Activated CD4-positive, alpha-beta T cell treated with anti-CD3 and anti-CD28 coated beads, Interleukin-10, Interleukin-2, amounts not matched to agents 100 ng/mL and 50 ng/mL, durations not matched to agents 16 hours and 8 hours (primary cell): ENCODE measurements around the gene DNAJC5G.
"Not testable (repeated sequence)": the region's sequence is repeated elsewhere in the genome, so short reads cannot be mapped to it uniquely, and the experiment has no call there.

Experiments
- DNase-seq: peaks from one replicate; pipeline ENCODE4 v3.0.0-alpha.2; 2020

DNAJC5G gene

DNA sequence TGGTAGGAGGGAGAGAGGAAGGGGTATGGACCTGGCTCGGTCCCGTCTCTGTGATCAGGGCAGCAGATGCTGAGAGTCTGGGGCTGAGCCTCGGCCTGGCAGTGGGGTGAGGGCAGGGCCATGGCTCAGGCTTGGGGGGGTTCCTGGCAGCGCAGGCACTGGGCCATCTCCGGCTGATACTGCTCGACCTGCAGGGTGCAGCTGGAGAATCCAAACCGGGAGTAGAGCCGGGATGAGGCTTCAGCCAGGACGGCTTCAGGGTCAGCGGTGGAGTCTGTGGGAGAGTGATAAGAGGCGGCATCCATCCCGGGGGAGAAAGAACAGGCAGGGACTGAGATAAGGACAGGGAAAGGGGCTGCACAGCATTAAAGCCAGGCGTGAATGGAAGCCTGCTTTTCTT is 20.0 kb upstream of the DNAJC5G start:
- no peak for DNase-seq

DNA sequence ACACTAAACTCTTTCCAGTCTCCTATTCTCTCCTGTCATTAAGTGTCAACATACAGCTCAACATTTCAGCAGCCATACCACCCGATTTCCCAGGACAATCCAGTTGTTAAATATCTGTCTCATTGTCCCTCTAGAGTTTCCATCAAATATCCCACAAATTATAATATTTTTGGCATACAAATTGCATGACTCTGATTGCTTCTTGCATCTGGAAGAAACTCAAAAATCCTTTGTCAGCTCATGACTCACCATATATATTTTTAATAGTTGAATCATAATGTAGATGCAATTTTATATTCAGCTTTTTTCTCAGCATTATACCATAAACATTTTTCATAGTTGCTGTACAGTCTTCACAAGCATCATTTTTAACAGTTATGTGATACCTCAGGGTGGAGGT is 19.6 kb upstream of the DNAJC5G start:
- no peak for DNase-seq

DNA sequence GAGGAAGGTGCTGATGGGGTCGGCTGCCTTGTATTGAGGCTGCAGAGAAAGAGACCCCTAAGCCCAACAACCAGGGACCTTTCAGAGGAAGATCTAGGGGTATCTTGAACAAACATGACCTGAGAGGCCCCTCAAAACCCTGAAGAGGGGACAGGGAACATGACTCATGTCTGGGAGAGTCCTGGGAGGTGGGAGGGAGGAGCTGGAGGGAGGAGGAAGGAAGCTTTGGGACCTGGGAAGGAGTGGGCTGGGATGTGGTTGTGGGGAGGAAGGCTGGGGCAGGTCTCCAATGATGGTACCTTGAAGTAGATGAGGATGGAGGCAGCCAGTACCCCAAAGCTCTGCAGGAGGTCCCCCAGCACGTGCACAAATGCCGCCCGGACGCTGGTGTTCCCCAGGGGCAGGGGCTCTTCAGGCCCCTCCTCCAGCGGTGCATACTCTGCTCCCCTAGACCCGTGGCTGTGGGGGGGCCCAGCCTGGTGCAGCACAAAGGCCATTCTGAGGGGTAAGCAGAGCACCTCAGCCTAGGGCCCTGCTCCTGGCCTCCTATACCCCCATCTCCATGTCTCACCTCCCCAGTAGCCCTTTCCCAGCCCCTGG is 18.3 kb upstream of the DNAJC5G start:
- DNase-seq, result no peak

DNA sequence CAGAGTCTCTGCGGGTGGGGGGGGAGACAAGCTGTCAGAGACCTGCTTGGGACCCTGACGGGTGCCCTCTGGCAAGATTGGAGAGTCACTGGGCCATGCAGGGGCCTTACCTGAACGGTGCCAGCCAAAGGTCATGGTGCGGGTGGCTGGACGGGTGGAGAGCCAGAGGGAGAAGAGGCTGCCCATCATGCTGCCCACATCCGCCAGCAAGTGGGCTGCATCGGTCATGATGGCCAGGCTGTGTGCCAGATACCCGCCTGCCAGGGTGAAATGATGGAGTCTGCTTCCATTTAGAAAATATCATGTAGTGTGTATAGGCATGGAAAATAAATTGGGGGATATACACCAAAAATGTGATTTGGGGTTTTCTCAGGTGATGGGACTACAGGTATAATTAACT is 17.2 kb upstream of the DNAJC5G start:
- DNase-seq, result no peak

DNA sequence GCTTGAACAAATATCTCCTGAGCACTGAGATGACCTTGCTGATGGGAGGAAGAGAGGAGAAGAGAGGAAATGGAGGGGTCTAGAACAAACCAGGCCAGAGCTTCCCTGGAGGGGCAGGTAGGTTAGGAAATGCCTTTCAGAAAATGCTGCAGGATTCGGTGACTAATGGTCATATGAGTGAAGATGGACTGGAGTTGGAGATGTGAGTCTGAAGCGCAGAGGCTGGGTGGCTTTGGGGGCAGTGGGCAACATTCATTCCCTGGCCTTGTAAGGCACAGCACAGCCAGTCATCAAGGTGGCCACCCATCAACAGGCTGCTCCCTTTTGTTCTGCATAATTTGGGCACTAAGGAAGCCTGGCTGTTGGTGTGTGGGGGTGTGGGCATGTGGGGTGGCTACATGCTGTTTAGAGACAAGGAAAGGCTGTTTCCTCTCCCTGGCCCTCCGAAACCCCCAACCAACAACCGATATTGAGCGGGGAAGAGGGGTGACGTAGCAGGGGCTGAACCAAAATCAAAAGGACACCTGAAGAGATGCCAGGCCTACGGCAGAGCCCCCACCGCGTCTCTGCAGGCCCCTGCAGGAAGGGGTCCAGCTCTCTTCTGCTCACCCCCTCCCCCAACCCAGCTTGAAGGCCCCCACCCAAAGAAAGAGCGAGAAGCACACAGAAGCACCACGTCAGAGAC is 13.8 kb upstream of the DNAJC5G start:
- DNase-seq, result no peak

DNA sequence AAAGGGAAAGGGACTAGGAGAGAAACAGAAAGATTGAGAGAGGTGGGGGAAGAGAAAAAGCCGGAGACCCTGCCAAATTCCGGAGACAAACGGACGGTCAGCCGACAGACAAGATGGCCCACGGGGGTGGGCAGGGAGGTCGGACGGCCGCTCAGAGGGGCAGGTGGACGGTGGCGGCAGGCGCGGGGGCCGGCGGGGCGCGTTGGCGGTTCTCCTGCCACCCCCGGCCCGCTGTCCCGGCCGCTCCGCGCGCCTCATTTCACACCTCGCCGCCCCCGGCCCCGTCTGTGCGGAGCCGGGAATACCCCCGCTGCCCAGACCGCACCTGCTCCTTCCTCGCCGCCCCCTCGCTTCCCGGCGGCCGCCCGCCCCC is 13.3 kb upstream of the DNAJC5G start:
- no peak for DNase-seq

DNA sequence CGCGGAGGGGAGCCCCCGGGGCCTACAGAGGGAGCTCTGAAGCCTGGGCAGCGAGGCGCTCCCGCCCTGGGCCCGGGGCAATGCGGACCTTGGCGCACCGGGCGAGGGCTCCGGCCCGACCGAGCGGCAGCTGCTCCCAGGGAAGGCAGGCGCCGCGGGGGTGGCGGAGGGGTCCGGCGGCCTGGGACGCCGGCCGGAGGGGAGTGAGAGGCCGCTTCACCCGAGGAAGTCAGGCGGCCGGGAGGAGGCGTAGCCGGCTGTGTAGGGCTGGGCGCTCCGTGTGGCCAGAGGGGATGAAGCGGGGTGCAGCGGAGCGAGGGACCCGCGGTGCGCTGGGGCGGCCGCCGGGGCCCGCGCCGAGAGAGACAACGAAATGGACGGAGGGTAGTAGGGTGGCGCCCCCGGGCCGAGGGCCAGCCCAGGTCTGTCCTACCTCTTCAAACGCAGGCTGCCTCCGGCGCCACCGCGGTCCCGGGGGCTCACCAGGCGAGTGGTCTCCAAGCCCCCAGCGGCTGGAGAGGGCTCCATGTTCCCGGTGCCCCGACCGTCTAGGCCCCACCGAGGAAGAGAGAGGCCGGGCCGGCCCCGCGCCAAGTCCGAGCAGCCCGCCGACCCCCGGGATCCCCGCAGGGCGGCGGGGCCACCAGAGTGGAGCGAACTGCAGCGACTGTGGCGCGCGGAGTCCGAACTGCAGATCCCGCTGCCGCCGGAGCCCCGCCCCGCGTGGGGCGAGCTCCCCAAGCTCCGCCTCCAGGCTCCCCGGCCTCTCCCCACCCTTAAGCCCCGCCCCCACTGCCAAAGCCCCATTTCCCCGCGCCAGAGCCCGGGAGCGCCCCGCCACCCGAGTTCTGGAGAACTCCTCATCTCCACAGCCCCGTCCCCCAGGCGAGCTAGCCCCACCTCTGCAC is 12.6 kb upstream of the DNAJC5G start, which contains the start of gene SLC30A3:
SLC30A3 (minus strand) TSS at position 669 of the 908 bp plus-strand sequence; CDS start at position 528, 141 bp downstream.
- peak; percentile 73 for DNase-seq

DNA sequence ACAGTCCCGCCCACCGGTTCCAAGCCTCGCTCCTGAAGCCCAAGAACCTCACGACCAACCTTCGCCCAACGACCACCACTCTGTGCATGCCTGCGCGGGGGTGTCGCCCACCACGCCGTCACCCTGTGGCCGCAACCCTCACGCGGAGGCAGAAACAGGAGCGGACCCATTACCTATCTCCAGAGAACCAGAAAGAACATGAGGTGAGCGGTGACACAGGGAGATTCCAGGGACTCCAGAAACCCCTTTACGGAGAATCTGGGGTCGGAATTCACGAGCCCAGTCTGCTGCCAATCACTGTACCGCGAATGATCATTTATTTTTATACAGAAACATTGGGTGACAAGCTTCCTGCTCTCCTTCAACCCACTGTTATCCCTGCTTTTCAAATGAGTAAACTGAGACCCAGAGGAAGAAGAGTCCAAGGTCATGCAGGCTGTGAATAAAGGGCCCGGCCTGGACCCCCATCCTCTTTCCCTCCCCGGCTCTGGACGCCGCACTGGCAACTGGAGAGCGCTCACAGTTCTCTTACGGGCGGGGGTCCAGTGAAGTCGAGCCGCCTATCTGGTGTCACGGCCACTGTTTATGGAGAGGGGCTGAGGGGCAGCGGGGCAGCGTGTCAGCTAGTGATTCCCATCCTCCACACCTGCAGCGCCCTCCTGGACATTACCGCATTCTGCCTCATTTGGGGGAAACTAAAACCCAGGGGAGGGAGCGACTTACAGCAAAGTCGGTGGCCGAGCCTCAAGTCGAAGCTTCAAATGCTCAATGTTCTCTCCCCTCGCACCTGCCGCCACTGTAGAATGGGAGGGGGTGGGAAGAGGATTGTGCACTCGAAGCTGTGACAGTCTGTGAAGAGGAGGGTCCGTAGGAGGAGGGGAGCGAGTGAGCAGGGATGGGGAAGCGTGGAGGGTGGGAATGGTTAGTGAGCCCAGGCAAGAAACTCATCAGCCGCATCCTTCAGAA is 11.7 kb upstream of the DNAJC5G start:
- DNase-seq, result no peak

DNA sequence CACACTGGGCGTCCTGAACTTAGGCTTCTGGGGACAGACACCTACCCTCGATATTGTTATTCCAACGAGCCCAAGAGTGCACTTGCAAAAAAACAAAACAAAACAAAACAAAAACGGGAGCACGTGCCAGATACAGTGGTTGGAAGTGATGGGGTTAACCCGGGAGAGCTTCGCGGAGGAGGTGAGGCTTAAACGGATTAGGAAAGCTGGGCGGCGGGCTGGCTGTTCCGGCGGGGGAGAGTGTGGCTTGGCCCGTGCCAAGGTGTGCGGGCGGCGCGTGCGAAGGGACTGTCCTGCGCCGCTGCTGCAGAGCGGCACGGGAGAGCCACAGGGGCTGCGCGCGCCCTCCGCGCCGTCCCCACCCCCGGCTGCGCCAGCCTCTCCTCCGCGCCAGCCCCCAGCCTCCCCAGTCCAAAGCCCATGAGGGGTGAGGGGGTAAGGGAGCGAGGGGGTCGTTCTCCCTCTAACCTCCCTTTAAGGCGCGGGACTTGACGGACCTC is 10.9 kb upstream of the DNAJC5G start:
- DNase-seq, result no peak

DNA sequence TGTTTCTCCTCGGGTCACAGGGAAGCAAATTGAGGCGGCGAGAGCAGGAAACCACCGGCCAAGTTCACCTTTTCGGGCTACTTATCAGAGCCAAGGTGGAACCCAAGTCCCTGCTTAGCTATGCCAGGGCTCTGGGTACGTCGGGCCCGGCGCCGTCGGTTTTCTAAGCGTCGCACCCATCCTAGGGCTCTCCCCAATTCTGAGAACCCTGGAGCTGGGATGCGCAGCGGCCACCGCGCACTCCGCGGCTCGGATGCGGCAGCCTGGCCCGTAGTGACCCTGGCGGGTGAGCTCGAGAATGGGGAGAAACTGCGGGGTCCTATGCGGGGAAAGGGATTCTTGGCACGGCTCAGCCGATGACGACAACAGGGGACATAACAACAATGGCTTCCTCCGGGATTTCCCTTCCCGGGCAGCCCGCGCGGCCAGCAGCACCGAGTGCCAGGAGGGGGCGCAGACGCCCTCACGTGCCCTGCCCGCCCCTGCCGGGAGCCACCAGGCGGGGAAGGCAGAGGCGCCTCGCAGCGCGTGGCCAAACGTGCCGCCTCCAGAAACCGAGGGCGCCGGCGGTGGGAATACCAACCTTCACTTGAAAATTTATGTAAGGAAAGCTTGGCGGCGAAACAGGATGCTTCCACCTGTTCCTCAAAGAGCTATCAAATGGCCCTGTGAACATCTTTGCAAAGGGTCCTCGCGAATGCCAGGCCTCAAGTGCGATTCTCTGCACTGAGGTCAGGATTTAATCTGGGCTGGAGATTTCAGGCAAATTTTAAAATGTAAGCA is 10.3 kb upstream of the DNAJC5G start:
- peak; percentile 75 for DNase-seq

DNA sequence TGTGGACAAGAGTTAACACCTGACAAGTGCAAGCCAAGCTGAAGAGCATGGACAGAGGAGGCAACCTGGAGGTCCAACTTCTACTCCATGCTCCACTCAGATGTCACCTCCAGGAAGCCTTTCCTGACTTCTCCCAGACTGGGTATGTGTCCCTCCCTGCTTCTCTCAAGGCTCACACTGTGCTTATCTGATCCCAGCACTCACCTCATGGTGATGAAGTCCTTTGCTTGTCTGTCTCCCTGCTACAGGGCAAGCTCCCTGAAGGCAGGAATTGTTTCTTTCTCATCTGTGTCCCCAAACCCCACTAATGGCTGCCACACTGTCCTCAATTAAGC is 9.7 kb upstream of the DNAJC5G start:
- no peak for DNase-seq

DNA sequence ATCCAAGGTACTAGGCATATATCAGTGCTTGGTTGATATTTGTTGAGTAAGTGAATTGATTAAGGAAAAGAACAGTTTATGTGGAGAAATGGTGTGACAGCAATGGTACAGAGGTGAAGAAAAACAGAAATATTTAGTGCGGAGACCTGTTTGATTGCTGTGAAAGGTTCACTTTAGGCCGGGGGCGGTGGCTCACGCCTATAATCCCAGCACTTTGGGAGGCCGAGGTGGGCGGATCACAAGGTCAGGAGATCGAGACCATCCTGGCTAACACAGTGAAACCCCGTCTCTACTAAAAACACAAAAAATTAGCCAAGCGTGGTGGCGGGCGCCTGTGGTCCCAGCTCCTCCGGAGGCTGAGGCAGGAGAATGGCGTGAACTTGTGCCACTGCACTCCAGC is 6.9 kb upstream of the DNAJC5G start:
- DNase-seq, result not testable (repeated sequence)

DNA sequence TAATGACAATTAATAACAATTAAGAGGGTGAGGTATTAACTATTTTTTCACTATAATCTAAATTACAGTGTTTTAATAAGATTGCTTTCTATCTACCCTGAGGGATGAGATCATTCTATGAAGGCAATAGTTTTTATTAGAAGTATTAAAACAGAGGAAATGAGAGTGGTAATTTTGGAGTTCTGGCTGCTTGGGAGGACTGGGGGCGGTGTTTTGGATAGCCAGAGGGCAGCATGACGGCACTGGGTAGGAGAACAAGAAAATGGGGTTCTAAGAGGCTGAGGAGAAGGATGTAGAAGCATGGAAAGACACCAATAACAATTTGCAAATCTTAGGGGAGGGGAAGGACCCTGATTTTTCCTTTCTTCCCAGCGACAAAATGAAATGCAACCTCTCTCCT is 5.1 kb upstream of the DNAJC5G start:
- no peak for DNase-seq

DNA sequence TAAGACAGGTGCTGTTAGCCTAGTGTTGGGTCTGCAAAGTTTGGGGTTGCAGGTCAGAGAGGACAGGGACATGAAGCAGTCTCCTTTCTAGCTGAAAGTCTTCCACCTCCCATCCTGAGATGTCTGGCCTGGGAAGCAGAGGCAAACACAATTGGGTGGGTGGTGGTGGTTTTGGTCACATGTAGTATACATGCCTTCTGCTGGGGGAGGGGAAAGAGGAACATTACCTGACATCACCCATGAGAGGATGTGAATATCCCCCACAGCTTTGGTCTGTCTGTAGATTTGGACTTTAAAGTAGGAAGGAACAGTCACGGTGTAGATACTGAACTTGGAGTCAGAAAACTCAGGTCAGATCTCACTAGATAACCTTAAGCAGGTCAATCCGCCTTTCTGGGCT is 4.6 kb upstream of the DNAJC5G start:
- no peak for DNase-seq

DNA sequence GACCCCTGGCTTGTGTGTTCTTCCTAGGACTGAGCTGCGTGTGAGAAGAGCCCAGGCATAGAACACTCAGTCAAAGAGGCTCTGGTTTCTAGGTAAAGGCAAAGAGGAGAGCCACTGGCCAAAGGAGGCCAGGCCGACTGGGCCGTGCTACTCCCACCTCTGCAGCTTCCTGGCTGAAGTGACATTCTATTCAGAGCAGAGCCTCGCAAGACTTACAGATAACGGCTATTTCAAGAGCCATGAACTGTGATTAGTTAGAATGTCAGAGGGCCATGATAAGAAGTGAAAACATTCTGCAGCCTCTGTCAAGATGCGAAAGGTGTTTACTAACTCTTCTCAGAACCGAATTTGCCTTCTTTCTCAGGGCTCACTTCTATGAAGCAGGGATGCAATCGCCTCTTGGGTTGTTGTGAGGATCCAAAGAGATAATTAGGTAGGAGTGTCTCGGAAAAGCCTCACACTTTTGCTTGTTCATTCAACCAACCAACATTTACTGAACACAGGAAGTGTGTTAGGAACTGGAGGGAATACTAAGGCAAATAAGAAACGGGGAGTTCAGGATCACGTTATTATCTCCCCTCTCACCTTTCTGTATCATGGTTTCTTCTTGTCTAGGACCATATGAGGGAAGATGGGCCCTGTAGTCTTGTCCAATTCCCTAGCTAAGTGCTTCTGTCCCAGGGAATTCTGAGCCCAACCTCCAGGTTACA is 3.4 kb upstream of the DNAJC5G start:
- DNase-seq, result no peak

DNA sequence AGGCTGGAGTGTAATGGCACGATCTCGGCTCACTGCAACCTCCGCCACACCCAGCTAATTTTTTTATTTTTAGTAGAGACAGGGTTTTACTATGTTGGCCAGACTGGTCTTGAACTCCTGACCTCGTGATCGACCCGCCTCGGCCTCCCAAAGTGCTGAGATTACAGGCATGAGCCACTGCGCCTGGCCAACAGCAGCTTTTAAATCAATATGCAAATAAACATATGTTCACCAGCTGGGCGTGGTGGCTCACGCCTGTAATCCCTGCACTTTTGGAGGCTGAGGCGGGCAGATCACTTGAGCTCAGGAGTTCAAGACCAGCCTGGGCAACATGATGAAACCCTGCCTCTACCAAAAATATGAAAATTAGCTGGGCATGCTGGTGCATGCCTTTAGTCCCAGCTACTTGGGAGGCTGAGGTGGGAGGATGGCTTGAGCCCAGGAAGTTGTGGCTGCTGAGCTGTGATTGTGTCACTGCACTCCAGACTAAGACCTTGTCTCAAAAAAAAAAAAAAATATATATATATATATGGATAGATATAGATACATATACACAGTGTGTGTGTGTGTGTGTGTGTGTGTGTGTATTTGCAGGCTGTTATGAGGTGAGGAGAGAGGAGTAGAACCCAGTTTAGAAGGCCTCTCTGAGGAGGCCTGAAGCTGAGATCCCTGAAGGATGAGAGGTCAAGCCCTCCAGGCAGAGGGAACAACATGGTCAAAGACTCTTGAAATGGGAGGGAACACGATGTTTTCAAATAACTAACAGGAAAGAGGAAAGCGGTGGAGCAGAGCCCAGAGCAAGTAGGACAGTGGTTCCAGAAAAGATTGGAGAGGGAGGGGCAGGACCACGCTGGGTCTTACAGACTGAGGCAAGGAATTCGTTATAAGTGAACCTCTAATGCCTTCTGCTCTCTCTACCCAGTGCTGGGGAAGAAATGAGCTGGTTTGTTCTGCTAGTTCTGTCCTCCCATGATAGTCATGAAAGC is 2.4 kb upstream of the DNAJC5G start:
- not testable (repeated sequence) for DNase-seq

DNA sequence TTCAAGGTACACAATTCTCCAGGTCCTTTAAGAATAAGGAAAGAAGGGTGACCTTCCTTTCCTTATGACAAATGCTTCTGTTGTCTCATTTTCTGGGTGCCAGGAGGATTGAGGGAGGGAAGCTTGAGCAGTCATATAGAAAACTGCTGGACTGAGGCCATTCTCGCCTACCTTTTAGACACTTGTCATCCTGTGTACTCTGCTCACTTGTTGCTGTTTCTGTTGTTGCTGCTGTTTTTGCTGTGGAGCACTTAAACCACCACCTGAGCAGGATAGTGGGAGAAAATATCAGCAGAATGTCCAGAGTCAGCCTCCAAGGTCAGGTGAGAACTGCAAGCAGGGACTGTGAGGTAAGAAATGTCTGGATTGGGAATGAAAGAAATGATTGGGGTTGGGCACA is 2.8 kb downstream of the DNAJC5G start:
- DNase-seq, result no peak

DNA sequence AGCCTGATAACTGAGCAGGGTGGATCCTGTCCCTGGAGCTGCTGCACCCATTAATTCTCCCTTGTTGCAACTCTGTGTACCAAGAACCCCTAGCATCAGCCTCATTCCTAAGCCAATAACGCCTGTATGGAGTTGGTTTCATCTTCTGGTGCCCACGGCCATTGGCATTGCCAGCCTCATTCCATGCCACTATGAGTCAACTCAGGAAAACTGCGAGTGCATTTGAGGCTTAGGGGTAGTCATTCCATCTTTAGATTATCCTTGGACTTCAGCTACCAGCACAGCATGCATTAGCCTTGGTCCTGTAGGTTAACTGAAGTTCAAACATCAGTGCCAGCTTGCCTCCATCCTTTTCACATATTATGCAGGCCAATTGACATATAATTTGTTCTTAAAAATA is 5.6 kb downstream of the DNAJC5G start:
- DNase-seq, result no peak

DNA sequence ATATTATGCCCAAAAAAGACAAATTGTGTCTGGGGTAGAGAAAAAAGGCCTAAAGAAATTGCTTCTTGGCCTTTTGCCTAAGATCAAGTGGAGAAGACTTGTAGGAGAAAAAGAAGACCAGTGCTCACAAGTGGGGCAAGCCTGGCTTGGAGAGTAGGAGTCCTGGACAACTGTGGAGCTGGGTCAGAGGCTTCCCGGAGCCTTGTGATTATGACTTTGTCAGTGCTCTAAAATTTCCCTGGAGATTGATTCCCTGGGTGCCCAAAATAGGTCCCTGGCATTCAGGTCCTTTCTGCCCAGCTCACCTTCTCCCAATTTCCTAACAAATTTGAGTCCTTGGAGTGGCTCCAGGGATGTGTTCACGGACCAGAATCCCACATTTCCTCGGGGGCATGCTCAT is 6.2 kb downstream of the DNAJC5G start:
- DNase-seq, result no peak
